Measurements from ENCODE around the gene MZT1. TPM values are rescaled to one million over a fixed set of nuclear protein-coding genes. Genes with fewer than 3 reads are reported as not detected.
"Not testable (repeated sequence)": the region's sequence is repeated elsewhere in the genome, so short reads cannot be mapped to it uniquely, and the experiment has no call there.

MZT1 gene
- total and polyA plus RNA-seq, 4 donors, result 6.9 to 42.4 (median 31.8) TPM

- Histone ChIP-seq H3K27me3 (ENCODE audit: control insufficient read depth, insufficient read depth, low read length) (no peaks in the 10 kb centered on the region), H3K4me1 (ENCODE audit: control insufficient read depth, insufficient read depth, low read length) (no peaks in the 10 kb centered on the region), H3K4me3 (ENCODE audit: low read depth, low read length) (no peak overlapping the region), H3K9me3 (ENCODE audit: control insufficient read depth, insufficient read depth, low read length) (no peaks in the 10 kb centered on the region), H3K27ac (ENCODE audit: low read depth, low read length) (no peak overlapping the region), H3K36me3 (ENCODE audit: control insufficient read depth, insufficient read depth, low read length) (no peaks in the 10 kb centered on the region)
- DNase-seq (ENCODE audit: low read depth in 4 of 6, low spot score in 6 of 6), result no peak
- no CpG with 5 or more reads among the region's 3 CpGs for WGBS (ENCODE audit: insufficient coverage)
Observed at GRCh38 chr13:72737033-72737432, 9.6 kb upstream of the MZT1 start.

DNA sequence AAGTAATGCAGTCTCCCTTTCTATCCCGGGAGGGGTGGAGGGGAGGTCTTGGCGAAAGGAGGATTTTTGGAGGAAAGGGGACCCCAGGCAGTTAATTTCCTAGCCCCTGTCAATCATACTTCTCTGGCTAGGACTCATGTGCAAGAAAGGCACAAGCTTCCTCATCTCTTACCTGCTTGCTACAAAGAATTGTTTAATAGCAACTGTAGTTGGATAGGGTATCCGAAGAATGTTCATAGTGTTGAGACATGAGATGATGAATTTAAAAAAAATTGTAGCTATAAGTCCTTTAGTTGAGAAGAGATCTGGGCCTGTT is 819 bp upstream of the MZT1 start:
- peak overlapping the region; percentile 95 for H3K4me3 ChIP-seq (ENCODE audit: low read depth, low read length)
- H3K27ac ChIP-seq (ENCODE audit: low read depth, low read length), result no peak overlapping the region
- H3K36me3 ChIP-seq (ENCODE audit: control insufficient read depth, insufficient read depth, low read length), result no peaks in the 10 kb centered on the region
- H3K27me3 ChIP-seq (ENCODE audit: control insufficient read depth, insufficient read depth, low read length), result no peaks in the 10 kb centered on the region
- WGBS (ENCODE audit: insufficient coverage), result no CpG with 5 or more reads among the region's 3 CpGs
- no peaks in the 10 kb centered on the region for H3K9me3 ChIP-seq (ENCODE audit: control insufficient read depth, insufficient read depth, low read length)
- DNase-seq (ENCODE audit: low read depth in 4 of 6, low spot score in 6 of 6), result no peak
- peaks cover 13% of the 10 kb centered on the region for H3K4me1 ChIP-seq (ENCODE audit: control insufficient read depth, insufficient read depth, low read length)

DNA sequence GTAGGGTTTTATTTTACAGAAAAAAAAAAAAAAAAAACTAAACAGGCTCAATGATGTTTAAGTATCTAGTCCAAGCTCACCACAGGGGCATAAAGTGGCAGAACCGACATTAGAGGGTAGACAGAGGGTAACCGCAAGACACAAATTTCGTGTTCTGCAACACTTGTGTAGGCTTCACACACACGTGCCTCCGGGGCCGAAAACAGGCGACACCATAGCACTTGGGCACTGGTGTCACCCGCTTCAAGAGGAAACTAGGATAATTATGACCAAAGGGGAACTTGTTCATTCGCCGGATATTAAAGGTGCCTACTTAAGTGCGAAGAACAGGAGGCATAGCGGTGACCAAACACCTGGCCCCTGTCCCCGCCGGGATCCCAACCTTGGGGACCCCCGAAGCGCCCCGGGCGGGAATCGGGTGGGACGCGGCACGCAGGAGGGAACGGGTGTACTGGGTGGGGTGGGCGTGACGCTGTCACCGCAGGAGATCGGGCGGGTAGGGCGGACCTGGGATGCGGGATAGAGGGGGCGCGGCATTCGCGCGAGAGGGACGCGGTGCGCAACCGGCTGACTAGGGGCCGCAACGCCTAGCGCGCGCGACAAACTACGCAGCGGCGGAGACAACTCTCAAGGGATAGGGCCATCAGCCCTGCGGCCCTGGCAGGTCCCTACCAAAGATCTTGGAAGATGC is 558 bp downstream of the MZT1 start:
- peak overlapping the region; percentile 95 for H3K4me3 ChIP-seq (ENCODE audit: low read depth, low read length)
- H3K36me3 ChIP-seq (ENCODE audit: control insufficient read depth, insufficient read depth, low read length), result no peaks in the 10 kb centered on the region
- no peaks in the 10 kb centered on the region for H3K27me3 ChIP-seq (ENCODE audit: control insufficient read depth, insufficient read depth, low read length)
- DNase-seq (ENCODE audit: low read depth in 4 of 6, low spot score in 6 of 6), result peak in 4 of 6 donors; percentile 0 to 38 (median 10)
- WGBS (ENCODE audit: insufficient coverage), result 2% methylated on average over 49 of the region's 49 CpGs
- H3K27ac ChIP-seq (ENCODE audit: low read depth, low read length), result peak overlapping the region; percentile 57
- H3K4me1 ChIP-seq (ENCODE audit: control insufficient read depth, insufficient read depth, low read length), result peaks cover 13% of the 10 kb centered on the region
- no peaks in the 10 kb centered on the region for H3K9me3 ChIP-seq (ENCODE audit: control insufficient read depth, insufficient read depth, low read length)

DNA sequence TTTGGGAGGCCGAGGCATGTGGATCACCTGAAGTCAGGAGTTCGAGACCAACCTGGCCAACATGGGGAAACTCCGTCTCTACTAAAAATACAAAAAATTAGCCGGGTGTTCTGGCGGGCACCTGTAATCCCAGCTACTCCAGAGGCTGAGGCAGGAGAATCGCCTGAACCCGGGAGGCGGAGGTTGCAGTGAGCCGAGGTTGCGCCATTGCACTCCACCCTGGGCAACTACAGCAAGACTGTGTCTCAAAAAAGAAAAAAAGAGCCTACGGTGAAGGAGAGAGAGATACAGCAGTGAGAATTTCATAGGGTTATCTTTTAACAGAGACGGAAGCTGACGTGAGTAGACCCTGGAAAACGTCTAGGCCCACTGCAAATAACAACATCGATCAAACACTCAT is 1.2 kb downstream of the MZT1 start:
- H3K27me3 ChIP-seq (ENCODE audit: control insufficient read depth, insufficient read depth, low read length); H3K9me3 ChIP-seq (ENCODE audit: control insufficient read depth, insufficient read depth, low read length); H3K27ac ChIP-seq (ENCODE audit: low read depth, low read length); DNase-seq (ENCODE audit: low read depth in 4 of 6, low spot score in 6 of 6); H3K36me3 ChIP-seq (ENCODE audit: control insufficient read depth, insufficient read depth, low read length): not testable (repeated sequence)
- Histone ChIP-seq H3K4me1 (ENCODE audit: control insufficient read depth, insufficient read depth, low read length) (peaks cover 13% of the 10 kb centered on the region), H3K4me3 (ENCODE audit: low read depth, low read length) (peak overlapping the region; percentile 95)
- WGBS (ENCODE audit: insufficient coverage), result 100% methylated on average over 7 of the region's 15 CpGs

DNA sequence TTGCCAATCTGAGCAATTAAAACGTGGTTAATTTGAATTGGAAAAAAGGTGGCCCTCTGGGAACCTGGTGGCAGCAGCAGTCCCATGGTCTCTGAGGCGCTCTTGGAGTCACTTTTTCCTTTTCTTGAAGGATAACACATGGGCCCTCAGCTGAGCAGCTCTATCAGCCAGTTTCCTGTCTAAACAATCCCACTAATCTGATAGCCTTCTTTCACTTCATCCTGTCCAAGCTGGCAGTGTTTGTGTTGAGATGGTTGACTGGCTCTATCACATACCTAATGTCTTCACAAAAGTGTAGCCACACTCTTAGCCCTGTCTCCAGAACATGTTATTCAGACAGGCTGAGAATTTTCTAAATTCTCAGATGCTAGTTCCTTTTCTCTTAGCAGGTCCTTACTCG is 10.7 kb downstream of the MZT1 start:
- no peaks in the 10 kb centered on the region for H3K27me3 ChIP-seq (ENCODE audit: control insufficient read depth, insufficient read depth, low read length)
- peaks cover 16% of the 10 kb centered on the region for H3K36me3 ChIP-seq (ENCODE audit: control insufficient read depth, insufficient read depth, low read length)
- H3K9me3 ChIP-seq (ENCODE audit: control insufficient read depth, insufficient read depth, low read length), result peaks cover 4% of the 10 kb centered on the region
- H3K27ac ChIP-seq (ENCODE audit: low read depth, low read length), result no peak overlapping the region
- H3K4me3 ChIP-seq (ENCODE audit: low read depth, low read length), result no peak overlapping the region
- no peak for DNase-seq (ENCODE audit: low read depth in 4 of 6, low spot score in 6 of 6)
- H3K4me1 ChIP-seq (ENCODE audit: control insufficient read depth, insufficient read depth, low read length), result no peaks in the 10 kb centered on the region
- WGBS (ENCODE audit: insufficient coverage), result 88% methylated on average over 1 of the region's 3 CpGs

DNA sequence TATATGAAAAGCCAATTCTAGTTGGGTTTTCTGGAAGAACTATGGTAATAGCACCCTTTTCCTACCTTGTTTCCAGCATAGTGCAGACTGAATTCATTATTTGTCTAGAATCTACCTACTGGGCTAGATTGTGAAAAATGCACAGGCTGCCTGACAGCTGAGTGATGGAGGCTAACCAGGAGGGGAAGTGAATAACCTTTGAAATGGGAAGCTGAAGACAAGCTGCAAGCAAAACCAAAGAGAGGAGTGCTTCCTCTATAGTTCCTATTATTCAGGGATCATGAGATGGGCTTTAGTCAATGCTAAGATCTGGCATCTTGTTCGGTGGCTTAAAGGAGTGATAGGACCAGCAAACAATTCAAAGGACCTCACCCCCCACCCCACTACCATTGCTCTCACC is 26.9 kb downstream of the MZT1 start:
- DNase-seq (ENCODE audit: low read depth in 4 of 6, low spot score in 6 of 6), result no peak
- Histone ChIP-seq H3K4me3 (ENCODE audit: low read depth, low read length) (no peak overlapping the region), H3K9me3 (ENCODE audit: control insufficient read depth, insufficient read depth, low read length) (peaks cover 2% of the 10 kb centered on the region), H3K36me3 (ENCODE audit: control insufficient read depth, insufficient read depth, low read length) (no peaks in the 10 kb centered on the region), H3K27ac (ENCODE audit: low read depth, low read length) (no peak overlapping the region), H3K27me3 (ENCODE audit: control insufficient read depth, insufficient read depth, low read length) (no peaks in the 10 kb centered on the region), H3K4me1 (ENCODE audit: control insufficient read depth, insufficient read depth, low read length) (no peaks in the 10 kb centered on the region)
- no CpG with 5 or more reads among the region's 1 CpG for WGBS (ENCODE audit: insufficient coverage)

DNA sequence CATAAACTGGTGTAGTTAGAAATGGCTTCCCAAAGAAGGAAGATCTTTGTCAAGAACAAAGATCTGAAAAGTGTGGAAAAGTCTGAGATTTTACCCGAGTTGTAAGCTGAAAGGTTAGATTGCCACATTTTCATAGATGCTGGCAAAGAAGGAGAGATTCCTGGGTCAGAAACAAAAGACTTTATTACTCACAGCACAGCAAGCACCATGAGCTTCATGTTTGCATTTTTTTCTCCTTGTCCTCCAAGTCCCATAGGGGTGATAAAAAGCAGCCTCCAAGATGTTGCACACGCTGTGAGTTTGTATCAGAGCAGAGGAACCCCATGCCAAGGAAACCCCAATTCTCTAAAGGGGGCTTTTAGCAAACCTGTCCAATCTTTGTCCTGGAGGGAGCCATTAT is 29.3 kb downstream of the MZT1 start:
- H3K4me1 ChIP-seq (ENCODE audit: control insufficient read depth, insufficient read depth, low read length), result no peaks in the 10 kb centered on the region
- H3K4me3 ChIP-seq (ENCODE audit: low read depth, low read length), result no peak overlapping the region
- no peak overlapping the region for H3K27ac ChIP-seq (ENCODE audit: low read depth, low read length)
- H3K9me3 ChIP-seq (ENCODE audit: control insufficient read depth, insufficient read depth, low read length), result no peaks in the 10 kb centered on the region
- no peaks in the 10 kb centered on the region for H3K36me3 ChIP-seq (ENCODE audit: control insufficient read depth, insufficient read depth, low read length)
- no CpG with 5 or more reads among the region's 2 CpGs for WGBS (ENCODE audit: insufficient coverage)
- H3K27me3 ChIP-seq (ENCODE audit: control insufficient read depth, insufficient read depth, low read length), result no peaks in the 10 kb centered on the region
- no peak for DNase-seq (ENCODE audit: low read depth in 4 of 6, low spot score in 6 of 6)

DNA sequence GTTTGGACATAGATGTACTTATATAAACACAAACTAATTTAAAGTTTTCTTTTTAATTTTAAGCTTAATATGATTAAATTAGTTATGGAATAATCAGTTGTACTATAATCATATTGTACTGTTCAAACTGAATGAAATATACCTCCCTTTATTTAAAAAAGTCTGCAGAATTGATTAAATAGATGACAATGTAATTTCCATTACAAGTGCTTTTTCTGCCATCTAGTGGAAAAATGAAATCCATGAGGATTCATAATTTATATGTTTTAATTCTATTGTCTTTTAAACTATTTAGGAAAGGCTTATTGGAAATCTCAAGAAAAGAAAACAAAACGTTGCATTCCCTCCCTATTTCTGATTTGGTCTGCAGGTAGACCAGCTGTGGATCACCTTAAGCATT is 30.9 kb downstream of the MZT1 start:
- Histone ChIP-seq H3K4me1 (ENCODE audit: control insufficient read depth, insufficient read depth, low read length) (no peaks in the 10 kb centered on the region), H3K9me3 (ENCODE audit: control insufficient read depth, insufficient read depth, low read length) (no peaks in the 10 kb centered on the region), H3K4me3 (ENCODE audit: low read depth, low read length) (no peak overlapping the region), H3K27me3 (ENCODE audit: control insufficient read depth, insufficient read depth, low read length) (no peaks in the 10 kb centered on the region), H3K27ac (ENCODE audit: low read depth, low read length) (no peak overlapping the region), H3K36me3 (ENCODE audit: control insufficient read depth, insufficient read depth, low read length) (no peaks in the 10 kb centered on the region)
- DNase-seq (ENCODE audit: low read depth in 4 of 6, low spot score in 6 of 6), result peak in 3 of 6 donors; percentile 7 to 83 (median 42)
- no CpG with 5 or more reads among the region's 1 CpG for WGBS (ENCODE audit: insufficient coverage)

GRCh38 chr13:72694314-72694713 is 33.1 kb downstream of the MZT1 start:
- Histone ChIP-seq H3K9me3 (ENCODE audit: control insufficient read depth, insufficient read depth, low read length) (no peaks in the 10 kb centered on the region), H3K4me3 (ENCODE audit: low read depth, low read length) (no peak overlapping the region), H3K36me3 (ENCODE audit: control insufficient read depth, insufficient read depth, low read length) (no peaks in the 10 kb centered on the region), H3K27me3 (ENCODE audit: control insufficient read depth, insufficient read depth, low read length) (no peaks in the 10 kb centered on the region), H3K27ac (ENCODE audit: low read depth, low read length) (no peak overlapping the region), H3K4me1 (ENCODE audit: control insufficient read depth, insufficient read depth, low read length) (no peaks in the 10 kb centered on the region)
- DNase-seq (ENCODE audit: low read depth in 4 of 6, low spot score in 6 of 6), result peak in 1 of 6 donors; percentile 19
- WGBS (ENCODE audit: insufficient coverage), result 69% methylated on average over 6 of the region's 8 CpGs

DNA sequence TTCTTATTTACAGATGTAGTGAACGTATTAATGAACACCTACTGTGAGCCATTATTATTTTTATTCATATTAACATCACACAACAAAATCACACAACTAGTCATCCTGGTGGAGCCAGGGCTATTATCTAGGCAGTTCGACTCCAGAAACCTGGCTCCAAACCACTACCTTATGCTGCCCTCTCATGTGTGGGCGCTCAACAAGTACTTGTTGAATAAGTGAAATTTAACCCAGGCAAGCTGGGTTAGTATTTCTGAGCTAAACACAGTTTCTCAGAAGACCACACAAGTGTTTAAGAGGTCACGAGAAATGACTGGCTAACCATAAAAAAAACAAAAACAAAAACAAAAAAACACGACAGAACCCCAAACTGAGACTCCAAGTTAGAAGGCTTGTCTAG is 33.6 kb downstream of the MZT1 start:
- WGBS (ENCODE audit: insufficient coverage), result 100% methylated on average over 1 of the region's 5 CpGs
- DNase-seq (ENCODE audit: low read depth in 4 of 6, low spot score in 6 of 6), result no peak
- H3K9me3 ChIP-seq (ENCODE audit: control insufficient read depth, insufficient read depth, low read length), result no peaks in the 10 kb centered on the region
- no peak overlapping the region for H3K27ac ChIP-seq (ENCODE audit: low read depth, low read length)
- H3K36me3 ChIP-seq (ENCODE audit: control insufficient read depth, insufficient read depth, low read length), result no peaks in the 10 kb centered on the region
- H3K4me3 ChIP-seq (ENCODE audit: low read depth, low read length), result no peak overlapping the region
- H3K27me3 ChIP-seq (ENCODE audit: control insufficient read depth, insufficient read depth, low read length), result no peaks in the 10 kb centered on the region
- no peaks in the 10 kb centered on the region for H3K4me1 ChIP-seq (ENCODE audit: control insufficient read depth, insufficient read depth, low read length)

All from spinal cord (tissue), 10 donors.